IMR-90 (cell line): ENCODE data around the gene AICDA. TPM values are rescaled to one million over a fixed set of nuclear protein-coding genes. Genes with fewer than 3 reads are reported as not detected.

ENCODE experiments used
- ATAC-seq: fragments of 200-7000 bp; cut with Tn5 transposase; 2 replicates; pipeline ENCODE4 v1.9.1; 2020; ENCODE audit warnings: low read depth, mild to moderate bottlenecking, moderate library complexity
- BruUV-seq: library from RNA; stranded (reverse); fragments of 400-500 nt; replicated peaks from 2 replicates; lab custom pipeline; 2021; lab: Mats Ljungman, UMichigan
- CTCF ChIA-PET: fragments of 300-600 bp; formaldehyde crosslinking; extraction: SDS; loops from one replicate; lab custom pipeline; 2021; ENCODE audit warnings: antibody characterized with exemption; lab: Yijun Ruan, JAX
- POLR2A ChIA-PET: fragments of 300-600 bp; sonication (Branson Sonifier 250); formaldehyde crosslinking; loops from one replicate; lab custom pipeline; 2022; ENCODE audit warnings: antibody characterized with exemption; ENCODE audit not compliant: unreplicated experiment; lab: Charles Lee
- DNase-seq: peaks from one replicate; pipeline ENCODE4 v3.0.0; 2013
- H2AFZ ChIP-seq: replicated peaks from 2 replicates; pipeline ENCODE3; 2013; ENCODE audit warnings: low read length, mild to moderate bottlenecking; ENCODE audit not compliant: poor library complexity
- H2AK5ac ChIP-seq: 2 replicates; pipeline ENCODE4 v1.6.1; 2013; ENCODE audit warnings: low read depth, low read length, inconsistent platforms
- H2AK9ac ChIP-seq: replicated peaks from 2 replicates; pipeline ENCODE3; 2013; ENCODE audit warnings: mild to moderate bottlenecking, low read depth, low read length, moderate library complexity; ENCODE audit not compliant: poor library complexity
- H2BK120ac ChIP-seq: 2 replicates; pipeline ENCODE4 v1.6.1; 2013; ENCODE audit warnings: low read depth, low read length, inconsistent platforms
- H2BK15ac ChIP-seq: 3 replicates; pipeline ENCODE4 v1.6.1; 2013; ENCODE audit warnings: low read depth, low read length, inconsistent platforms
- H2BK20ac ChIP-seq: 2 replicates; pipeline ENCODE4 v1.6.1; 2013; ENCODE audit warnings: low read depth, mild to moderate bottlenecking, inconsistent platforms, low read length, moderate library complexity
- H2BK5ac ChIP-seq: 2 replicates; pipeline ENCODE4 v1.6.1; 2013; ENCODE audit warnings: mild to moderate bottlenecking, low read depth, low read length, inconsistent platforms; ENCODE audit not compliant: poor library complexity, severe bottlenecking
- H3K14ac ChIP-seq: replicated peaks from 2 replicates; pipeline ENCODE4 v1.6.1; 2013; ENCODE audit warnings: low read depth, low read length, inconsistent platforms
- H3K18ac ChIP-seq: 2 replicates; pipeline ENCODE4 v1.6.1; 2013; ENCODE audit warnings: low read depth, low read length, control low read depth
- H3K23ac ChIP-seq: 2 replicates; pipeline ENCODE4 v1.6.1; 2013; ENCODE audit warnings: low read depth, low read length, inconsistent platforms
- H3K27ac ChIP-seq: 2 replicates; pipeline ENCODE4 v1.5.1; 2013; ENCODE audit warnings: mild to moderate bottlenecking, control low read depth, low read length; ENCODE audit not compliant: insufficient read depth
- H3K27me3 ChIP-seq: 2 replicates; pipeline ENCODE4 v1.6.1; 2013; ENCODE audit warnings: low read length; ENCODE audit not compliant: control insufficient read depth, insufficient read depth
- H3K36me3 ChIP-seq: 2 replicates; pipeline ENCODE4 v1.6.1; 2013; ENCODE audit warnings: low read length, mixed read lengths; ENCODE audit not compliant: control insufficient read depth, insufficient read depth
- H3K4ac ChIP-seq: 2 replicates; pipeline ENCODE4 v1.6.1; 2013; ENCODE audit warnings: low read depth, low read length, inconsistent platforms
- H3K4me1 ChIP-seq: 2 replicates; pipeline ENCODE4 v1.6.1; 2013; ENCODE audit warnings: low read length, mixed read lengths; ENCODE audit not compliant: control insufficient read depth, insufficient read depth
- H3K4me2 ChIP-seq: 2 replicates; pipeline ENCODE4 v1.6.1; 2013; ENCODE audit warnings: low read depth, mild to moderate bottlenecking, control low read depth, low read length, moderate library complexity
- H3K4me3 ChIP-seq: 2 replicates; pipeline ENCODE4 v1.5.1; 2013; ENCODE audit warnings: low read depth, mild to moderate bottlenecking, control low read depth, low read length, moderate library complexity; ENCODE audit not compliant: insufficient read depth
- H3K56ac ChIP-seq: 2 replicates; pipeline ENCODE4 v1.6.1; 2013; ENCODE audit warnings: low read length, inconsistent platforms; ENCODE audit not compliant: insufficient read depth; ENCODE audit errors: extremely low read depth
- H3K79me1 ChIP-seq, 2 experiments: 2 replicates each; pipeline ENCODE4 v1.6.1; 2013; ENCODE audit warnings: low read length in 2 of 2, inconsistent platforms in 1 of 2, low read depth in 1 of 2
- H3K9ac ChIP-seq: 2 replicates; pipeline ENCODE4 v1.6.1; 2013; ENCODE audit warnings: low read depth, low read length, control low read depth
- H3K9me1 ChIP-seq: 2 replicates; pipeline ENCODE4 v1.6.1; 2013; ENCODE audit warnings: low read length, inconsistent platforms; ENCODE audit not compliant: insufficient read depth
- H3K9me3 ChIP-seq: 2 replicates; pipeline ENCODE4 v1.6.1; 2013; ENCODE audit warnings: low read length; ENCODE audit not compliant: control insufficient read depth, insufficient read depth
- H4K20me1 ChIP-seq: 2 replicates; pipeline ENCODE4 v1.6.1; 2013; ENCODE audit warnings: low read length, inconsistent platforms; ENCODE audit not compliant: insufficient read depth
- H4K5ac ChIP-seq: 2 replicates; pipeline ENCODE4 v1.6.1; 2013; ENCODE audit warnings: mild to moderate bottlenecking, low read depth, low read length, control low read depth
- H4K8ac ChIP-seq, 2 experiments: 2 replicates each; pipeline ENCODE4 v1.6.1; 2013; ENCODE audit warnings: low read depth in 2 of 2, low read length in 2 of 2, control low read depth in 1 of 2, inconsistent platforms in 1 of 2
- H4K91ac ChIP-seq: 2 replicates; pipeline ENCODE4 v1.6.1; 2013; ENCODE audit warnings: low read depth, low read length, inconsistent platforms; ENCODE audit not compliant: insufficient read depth
- BHLHE40 ChIP-seq: fragments of 150-350 bp; IDR thresholded peaks from 2 replicates; pipeline ENCODE4 v1.6.1; 2016; ENCODE audit warnings: mild to moderate bottlenecking, low read depth, low read length
- CEBPB ChIP-seq: IDR thresholded peaks from 2 replicates; pipeline ENCODE4 v1.6.1; 2012; ENCODE audit warnings: low read depth, low read length, improper control_type of control experiment
- CHD1 ChIP-seq: IDR thresholded peaks from 2 replicates; pipeline ENCODE4 v1.6.1; 2012; ENCODE audit warnings: low read depth, low read length, improper control_type of control experiment
- CTCF ChIP-seq: conservative IDR thresholded peaks from 2 replicates; pipeline ENCODE4 v1.5.1; 2012; ENCODE audit warnings: mild to moderate bottlenecking, low read depth, low read length, improper control_type of control experiment
- ELK1 ChIP-seq: fragments of 150-350 bp; IDR thresholded peaks from 2 replicates; pipeline ENCODE4 v1.6.1; 2016; ENCODE audit warnings: low read depth, mild to moderate bottlenecking, low read length, moderate library complexity, borderline replicate concordance
- FOS ChIP-seq: fragments of 150-350 bp; IDR thresholded peaks from 2 replicates; pipeline ENCODE4 v1.6.1; 2016; ENCODE audit warnings: low read depth, low read length
- MAZ ChIP-seq: IDR thresholded peaks from 2 replicates; pipeline ENCODE4 v1.6.1; 2012; ENCODE audit warnings: low read depth, mild to moderate bottlenecking, low read length, improper control_type of control experiment, moderate library complexity, borderline replicate concordance
- MXI1 ChIP-seq: IDR thresholded peaks from 2 replicates; pipeline ENCODE4 v1.6.1; 2012; ENCODE audit warnings: low read depth, mild to moderate bottlenecking, low read length, moderate library complexity, borderline replicate concordance
- NFE2L2 ChIP-seq: fragments of 150-350 bp; IDR thresholded peaks from 2 replicates; pipeline ENCODE4 v1.6.1; 2016; ENCODE audit warnings: low read depth, mild to moderate bottlenecking, low read length
- POLR2A ChIP-seq: IDR thresholded peaks from 2 replicates; pipeline ENCODE4 v1.6.1; 2012; ENCODE audit warnings: mild to moderate bottlenecking, low read depth, low read length
- RCOR1 ChIP-seq: IDR thresholded peaks from 2 replicates; pipeline ENCODE4 v1.6.1; 2012; ENCODE audit warnings: mild to moderate bottlenecking, low read length, improper control_type of control experiment; ENCODE audit not compliant: insufficient replicate concordance
- RFX5 ChIP-seq: IDR thresholded peaks from 2 replicates; pipeline ENCODE4 v1.8.0; 2012; ENCODE audit warnings: low read depth, mild to moderate bottlenecking, low read length, moderate library complexity
- USF2 ChIP-seq: fragments of 150-350 bp; IDR thresholded peaks from 2 replicates; pipeline ENCODE4 v1.6.1; 2017; ENCODE audit warnings: mild to moderate bottlenecking, antibody characterized with exemption, low read length, low read depth
- WGBS, 2 experiments: methylation state at CpG; one replicate each; pipeline versions ENCODE4 v1.1.5 to v1.1.7; 2013; ENCODE audit warnings: missing lambda C conversion rate in 2 of 2; ENCODE audit not compliant: insufficient read length in 1 of 2; ENCODE audit errors: extremely low coverage in 2 of 2; 5-methylcytosine and 5-hydroxymethylcytosine counted together
- dilution Hi-C: fragments of 300-500 bp; cut with HindIII; formaldehyde crosslinking; loops from one replicate; pipeline ENCODE4 v1.14.3; 2018; ENCODE audit warnings: low sequenced_read_pairs; ENCODE audit not compliant: unreplicated experiment
- in situ Hi-C: fragments of 300-500 bp; cut with MboI; formaldehyde crosslinking; loops from 3 replicates; pipeline ENCODE4 v1.14.3; 2019; ENCODE audit warnings: low sequenced_read_pairs, inconsistent platforms, mixed read lengths
- intact Hi-C: fragments of 100-400 bp; cut with micrococcal nuclease; formaldehyde crosslinking; loops from 2 replicates; pipeline ENCODE4 v1.10.0; 2022
- polyA plus RNA-seq, 3 experiments: library from polyadenylated mRNA; depleted of rRNA; stranded (reverse); fragments of >200 nt; gene quantifications; 2 replicates each; pipeline ENCODE4 v1.2.3, GENCODE V29; 2012; ENCODE audit warnings: low replicate concordance in 1 of 3
- total RNA-seq: library from RNA; depleted of rRNA; stranded (reverse); fragments of >200 nt; gene quantifications from 2 replicates; pipeline ENCODE4 v1.2.3, GENCODE V29; 2012

Gene AICDA
- total and polyA plus RNA-seq, 2 of the 4 experiments (the other 2 are of a cell fraction), result not detected

GRCh38 chr12:8563356-8563755, 49.3 kb downstream of the AICDA start:
- dilution Hi-C loops, result no loop called here
- H2AK5ac ChIP-seq, result no peak overlapping the region
- no peaks in the 10 kb centered on the region for H3K4me1 ChIP-seq
- no peaks in the 10 kb centered on the region for H4K20me1 ChIP-seq
- no peak overlapping the region for H3K23ac ChIP-seq
- in situ Hi-C loops, result no loop called here
- ChIA-PET POLR2A (interaction anchor here (0.6 kb wide), 1 partner anchor 18 kb away, joined by 3 read pairs; no protein-coding TSS in a partner anchor), CTCF (interaction anchor here (1.3 kb wide), 1 partner anchor 46 kb away, joined by 4 read pairs; no protein-coding TSS in a partner anchor)
- no peak for ATAC-seq
- H2BK120ac ChIP-seq, result no peak overlapping the region
- H3K4me2 ChIP-seq, result no peak overlapping the region
- intact Hi-C loops, result no loop called here
- H2AK9ac ChIP-seq, result no peak overlapping the region
- no peaks in the 10 kb centered on the region for H3K9me1 ChIP-seq
- no peak overlapping the region for H3K18ac ChIP-seq
- H4K91ac ChIP-seq, result no peak overlapping the region
- no peaks in the 10 kb centered on the region for H3K36me3 ChIP-seq
- no peaks in the 10 kb centered on the region for H3K79me1 ChIP-seq
- 80% methylated on average over 1 of the region's 3 CpGs; no CpG with 5 or more reads in 1 of the 2 experiments for WGBS, 2 experiments
- H3K9me3 ChIP-seq, result peaks cover 1% of the 10 kb centered on the region; the same call in 1 of the 2 replicates
- BruUV-seq, result no TSS peak
- no peak overlapping the region for H3K9ac ChIP-seq
- TF ChIP-seq CEBPB (no peak), POLR2A (no peak), MXI1 (no peak), NFE2L2 (no peak), USF2 (no peak), RFX5 (no peak), ELK1 (no peak), CHD1 (no peak), CTCF (no peak), BHLHE40 (no peak), MAZ (no peak), RCOR1 (no peak), FOS (no peak)
- no peak overlapping the region for H3K27ac ChIP-seq
- H4K5ac ChIP-seq, result no peak overlapping the region
- H3K27me3 ChIP-seq, result no peaks in the 10 kb centered on the region
- no peak overlapping the region for H2AFZ ChIP-seq
- H3K56ac ChIP-seq, result no peak overlapping the region
- H3K4ac ChIP-seq, result no peak overlapping the region
- no peak overlapping the region for H2BK20ac ChIP-seq
- H4K8ac ChIP-seq, result no peak overlapping the region
- no peak overlapping the region for H2BK5ac ChIP-seq
- DNase-seq, result no peak
- no peak overlapping the region for H2BK15ac ChIP-seq
- no peak overlapping the region for H3K14ac ChIP-seq
- no peak overlapping the region for H3K4me3 ChIP-seq
